Stimulated activated CD4-positive, alpha-beta T cell treated with anti-CD3 and anti-CD28 coated beads, Interleukin-1b, Interleukin-23, amount 100 ng/mL, for 24 hours (primary cell): ENCODE data around the gene EYS.

Source experiments
- DNase-seq, 4 experiments: peaks; one replicate each; pipeline ENCODE4 v3.0.0-alpha.2; 2020; ENCODE audit warnings: low read depth in 4 of 4, low spot score in 1 of 4

The EYS gene

DNA sequence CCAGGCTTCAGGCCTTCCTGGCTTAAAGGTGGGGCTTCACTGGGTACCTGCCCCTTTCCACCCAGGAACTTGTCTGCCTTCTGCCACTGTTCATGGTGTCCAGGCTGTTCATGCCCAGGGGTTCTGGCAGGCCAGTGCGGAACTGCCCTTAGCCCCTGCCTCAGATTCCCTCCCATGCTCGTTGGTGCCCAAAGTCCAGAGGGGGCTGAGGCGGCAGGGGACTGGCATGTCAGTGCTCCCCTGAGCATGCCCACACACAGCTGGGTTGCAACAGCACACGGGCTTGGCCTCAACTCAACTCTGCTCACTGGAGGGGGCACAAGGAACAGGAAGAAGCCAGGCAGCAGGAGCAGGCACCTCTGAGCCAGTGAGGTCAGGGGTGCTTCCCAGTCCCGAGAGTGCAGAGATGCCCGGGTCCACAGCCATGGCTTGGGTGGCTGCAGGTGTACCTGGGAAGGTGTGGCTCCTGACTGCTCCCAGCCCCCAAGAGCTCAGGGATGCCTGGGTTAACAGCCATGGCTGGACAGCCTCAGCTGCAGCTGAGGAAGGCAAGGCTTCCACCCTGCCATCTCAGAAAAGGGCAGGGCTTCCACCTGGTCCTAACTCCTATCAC lies 845.9 kb downstream of the EYS start:
- no peak for DNase-seq

DNA sequence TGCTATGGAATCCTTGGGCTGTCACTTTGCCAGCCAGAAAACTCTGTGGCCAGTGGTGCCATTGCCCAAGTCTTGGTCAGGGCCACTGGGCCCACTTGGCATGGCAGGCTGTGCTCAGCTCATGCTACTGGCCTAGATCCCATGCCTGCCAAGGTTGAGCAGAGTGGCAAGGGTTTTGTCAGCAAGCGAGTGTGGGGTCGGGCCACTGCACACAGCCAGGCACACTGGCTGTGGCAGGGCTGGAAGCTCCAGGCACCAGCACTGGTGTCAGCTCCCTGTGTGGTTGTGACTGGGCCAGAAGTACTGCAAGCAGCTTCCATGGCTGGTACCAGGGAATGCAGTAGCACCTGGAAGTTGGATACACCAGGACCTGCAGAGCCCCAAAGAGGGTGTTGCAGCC lies 846.8 kb downstream of the EYS start:
- no peak for DNase-seq

DNA sequence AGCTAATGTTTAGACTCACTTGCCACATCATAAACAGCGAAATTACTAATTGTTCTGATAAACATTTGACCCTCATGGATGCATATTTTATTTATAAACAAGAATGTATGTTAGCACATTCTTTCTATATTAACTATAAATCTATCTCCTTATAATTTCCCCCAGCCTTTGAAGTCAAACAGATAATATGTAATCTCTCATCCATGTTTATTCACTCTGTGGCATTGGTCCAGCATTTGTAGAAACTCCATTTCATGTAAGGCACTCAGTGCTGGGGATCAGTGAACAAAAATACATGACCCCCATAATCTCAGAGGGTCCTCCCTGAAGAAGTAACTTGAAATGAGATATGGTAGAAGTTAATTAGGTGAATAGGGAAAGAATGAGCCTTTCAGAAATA lies 856.9 kb downstream of the EYS start:
- DNase-seq, result no peak

- DNase-seq, result no peak
Observed at GRCh38 chr6:64848467-64848866, 858.6 kb downstream of the EYS start.

DNA sequence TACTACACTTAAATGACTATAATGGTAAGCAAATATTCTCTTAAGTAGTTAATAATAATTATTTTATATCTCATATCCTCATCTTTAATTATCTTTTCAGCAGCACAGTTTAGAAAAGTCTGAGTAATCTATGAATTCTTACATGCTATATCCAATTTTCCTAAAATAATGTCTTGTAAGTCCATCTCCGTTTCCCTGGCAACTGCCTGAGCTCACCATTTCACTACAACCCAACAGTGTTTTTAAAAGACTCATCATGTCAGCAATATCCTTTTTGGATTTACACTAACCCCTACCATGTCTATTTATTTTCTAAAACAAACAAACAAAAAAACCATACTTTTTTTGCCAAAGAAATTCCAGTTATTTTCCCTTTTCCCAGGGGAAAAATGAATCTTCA lies 859.6 kb downstream of the EYS start:
- DNase-seq, result no peak

DNA sequence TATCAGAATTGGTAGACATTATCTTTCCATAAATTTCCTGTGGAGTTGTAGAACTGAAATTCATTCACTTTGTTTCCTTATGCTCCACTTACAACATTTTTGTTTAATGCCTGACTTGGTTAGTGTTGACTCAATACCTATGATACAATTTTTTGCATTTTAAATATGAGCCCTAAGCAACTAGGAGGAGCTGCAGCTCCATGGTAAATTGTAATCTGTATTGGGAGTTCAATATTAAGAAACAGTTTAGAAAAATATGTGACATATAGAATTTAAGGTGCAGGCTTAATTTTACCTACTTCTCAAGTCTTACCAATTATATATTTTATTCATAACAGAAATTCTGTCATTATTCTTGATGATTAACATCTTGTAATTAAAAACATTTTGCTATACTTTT lies 868.3 kb downstream of the EYS start:
- DNase-seq, result no peak

DNA sequence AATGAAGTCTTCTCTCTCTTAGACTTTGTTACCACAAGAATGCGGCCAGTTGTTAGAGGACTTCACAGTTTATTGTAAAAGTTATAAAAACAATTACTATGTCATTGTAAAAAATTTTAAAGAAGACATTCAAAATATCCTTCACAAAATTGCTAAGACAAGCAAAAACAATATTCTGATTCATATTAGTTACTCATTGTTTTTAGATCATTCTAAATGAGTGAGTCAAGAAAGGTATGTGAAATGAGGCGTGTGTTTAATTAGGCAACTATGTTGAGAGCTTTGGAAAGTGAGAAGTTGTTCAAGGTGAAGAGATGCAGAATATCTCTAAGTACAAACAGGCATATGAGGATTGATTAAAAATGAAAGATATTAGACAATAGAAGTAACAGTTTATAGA lies 875.3 kb downstream of the EYS start:
- DNase-seq, result no peak

GRCh38 chr6:64817525-64817924 lies 889.5 kb downstream of the EYS start:
- DNase-seq, result no peak

- no peak for DNase-seq
Observed at GRCh38 chr6:64815718-64816117, 891.3 kb downstream of the EYS start.

DNA sequence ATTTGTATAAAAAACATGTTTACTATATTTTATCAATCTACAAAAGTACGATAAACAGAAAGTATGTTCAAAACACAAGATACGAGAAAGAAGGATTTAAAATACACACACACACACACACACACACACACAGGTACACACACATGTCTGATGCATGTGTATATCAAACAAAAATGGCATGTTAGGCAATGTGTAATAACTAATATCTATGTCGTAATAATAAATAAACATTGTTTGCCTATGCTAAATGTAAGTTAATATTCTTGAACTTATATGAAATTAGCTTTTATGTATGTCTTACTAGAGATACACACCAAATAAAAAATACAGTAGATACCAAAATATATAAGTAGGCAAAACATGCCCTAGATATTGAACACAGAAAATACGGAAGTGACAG lies 894.9 kb downstream of the EYS start:
- no peak for DNase-seq

DNA sequence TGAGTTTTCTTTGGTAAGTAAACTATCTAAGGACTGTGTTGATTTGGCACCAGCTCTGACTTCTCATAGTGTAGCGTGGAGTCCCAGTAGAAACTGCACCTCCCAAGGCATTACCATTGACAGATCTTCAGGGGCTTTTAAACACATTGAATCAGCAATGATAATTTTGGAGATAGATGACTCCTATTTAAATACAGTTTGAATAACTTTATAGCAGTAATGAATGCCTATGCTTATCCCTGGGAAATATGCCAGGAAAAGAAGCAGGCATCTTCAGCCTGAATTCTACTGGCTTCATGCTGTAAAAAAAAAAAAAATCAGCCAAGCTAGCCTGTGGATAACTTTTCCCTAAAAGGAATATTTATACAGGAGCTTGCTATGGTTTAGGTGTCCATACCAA lies 895.9 kb downstream of the EYS start:
- DNase-seq, result no peak

- DNase-seq, result no peak
Observed at GRCh38 chr6:64807785-64808184, 899.2 kb downstream of the EYS start.

DNA sequence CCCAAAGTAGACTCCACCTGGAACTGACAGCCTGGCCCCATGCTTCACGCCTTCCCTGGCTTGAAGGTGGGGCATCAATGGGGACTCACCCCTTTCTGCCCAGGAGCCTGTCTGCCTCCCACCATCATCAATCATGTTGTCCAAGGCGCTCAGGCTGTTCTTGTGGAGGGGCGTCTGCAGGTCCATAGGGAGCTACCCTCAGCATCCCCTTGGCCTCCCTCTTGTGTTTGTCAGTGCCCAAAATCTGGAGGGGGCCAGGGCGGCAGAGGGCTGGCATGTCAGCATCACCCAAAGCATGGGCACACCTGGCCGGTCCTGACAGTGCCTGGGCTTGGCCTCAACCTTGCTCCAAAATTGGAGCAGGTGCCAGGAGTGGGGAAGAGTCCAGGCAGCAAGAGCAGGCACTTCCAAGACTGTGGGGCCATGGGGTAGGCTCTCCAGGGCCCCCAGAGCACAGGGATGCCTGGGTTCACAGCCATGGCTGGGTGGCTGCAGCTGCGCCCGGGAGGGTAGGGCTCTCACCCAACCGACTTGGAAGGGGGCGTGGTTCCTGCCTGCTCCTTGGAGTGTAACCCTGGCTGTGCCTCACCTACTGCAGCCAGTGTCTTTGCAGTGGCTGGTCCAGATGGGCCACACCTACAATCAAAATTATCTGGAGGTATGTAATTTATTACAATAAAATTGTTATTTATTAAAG lies 903.4 kb downstream of the EYS start:
- DNase-seq, result no peak

- no peak for DNase-seq
Observed at GRCh38 chr6:64792534-64792933, 914.5 kb downstream of the EYS start.

GRCh38 chr6:64789476-64789875 lies 917.5 kb downstream of the EYS start:
- no peak for DNase-seq

- no peak for DNase-seq
Observed at GRCh38 chr6:64786736-64787135, 920.3 kb downstream of the EYS start.

- DNase-seq, result no peak
Observed at GRCh38 chr6:64782877-64783276, 924.1 kb downstream of the EYS start.

- DNase-seq, result no peak
Observed at GRCh38 chr6:64777941-64778785, 928.9 kb downstream of the EYS start.

DNA sequence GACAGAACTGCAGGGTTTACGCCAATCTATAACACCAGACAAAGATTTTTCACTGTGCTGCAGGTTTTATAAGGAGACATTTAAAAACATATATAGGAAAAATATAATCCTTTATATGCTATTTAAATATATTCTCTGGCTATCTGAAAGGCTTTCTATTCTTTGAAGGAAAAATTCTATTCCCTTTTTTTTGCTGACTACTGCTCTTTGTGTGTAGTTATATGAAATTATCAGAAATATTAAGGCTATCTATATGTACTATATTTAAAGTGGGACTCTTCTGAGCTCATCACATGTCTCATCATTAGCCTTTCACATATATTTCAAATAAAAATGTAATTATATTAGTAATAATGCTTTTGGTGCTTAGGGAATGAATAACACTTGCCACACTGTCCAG lies 930.7 kb downstream of the EYS start:
- no peak for DNase-seq

DNA sequence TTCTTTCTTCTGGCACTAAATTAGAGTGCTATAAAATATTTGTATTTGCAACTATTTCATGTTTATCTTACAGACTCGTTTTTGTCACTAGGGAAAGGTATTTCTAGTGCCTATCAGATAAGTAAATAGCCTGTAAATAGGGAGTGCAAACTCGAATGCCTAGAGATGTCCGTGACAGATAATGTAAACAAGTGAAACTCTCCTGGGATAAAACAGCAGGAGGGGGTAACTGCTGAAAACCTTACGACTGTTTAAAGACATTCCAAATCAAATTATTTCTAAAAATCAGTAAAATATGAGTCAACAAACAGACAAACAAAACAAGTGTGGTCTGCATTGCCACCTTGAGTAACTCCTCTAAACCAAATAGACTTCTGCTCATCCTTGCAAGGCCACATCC lies 932.1 kb downstream of the EYS start:
- DNase-seq, result no peak

- DNase-seq, result no peak
Observed at GRCh38 chr6:64750910-64751309, 956.1 kb downstream of the EYS start.

DNA sequence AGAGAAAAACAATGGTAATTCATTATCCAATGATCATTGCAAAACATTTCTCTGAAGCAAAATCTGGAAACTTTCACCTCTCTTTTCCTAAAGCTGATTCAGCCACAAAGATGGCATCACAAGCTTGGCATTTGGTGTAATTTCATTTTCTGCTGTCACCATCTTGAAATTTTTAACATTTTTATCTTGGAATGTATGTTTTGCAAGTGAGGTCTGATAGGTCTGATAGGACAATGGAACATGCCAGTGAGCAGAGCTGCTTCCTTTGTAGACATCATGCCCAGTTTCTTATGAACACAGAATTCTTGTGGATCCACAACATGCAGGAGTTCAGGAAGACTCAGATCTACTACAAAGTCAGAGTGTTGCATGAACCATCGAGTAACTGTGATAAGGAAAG lies 969.6 kb downstream of the EYS start:
- no peak for DNase-seq
